Right cardiac atrium (tissue), 5 donors: ENCODE results near the gene MET. TPM values are rescaled to one million over a fixed set of nuclear protein-coding genes. Genes with fewer than 3 reads are reported as not detected.
"Not testable (repeated sequence)": the region's sequence is repeated elsewhere in the genome, so short reads cannot be mapped to it uniquely, and the experiment has no call there.

Experiments used
- ATAC-seq, 2 donors: fragments of 200-7000 bp; cut with Tn5 transposase; one replicate each; pipeline versions ENCODE4 v1.8.0 to v1.9.1; 2020; ENCODE audit warnings: moderate library complexity in 2 of 2, mild to moderate bottlenecking in 1 of 2
- DNase-seq, 3 donors: peaks; one replicate each; pipeline ENCODE4 v3.0.0-alpha.2; 2020
- H3K27ac ChIP-seq: one replicate; pipeline ENCODE4 v1.5.1; 2013; ENCODE audit warnings: mild to moderate bottlenecking, low read length, control low read depth, moderate library complexity
- H3K27me3 ChIP-seq: one replicate; pipeline ENCODE4 v1.6.1; 2013; ENCODE audit not compliant: control insufficient read depth, insufficient read depth
- H3K4me1 ChIP-seq: one replicate; pipeline ENCODE4 v1.6.1; 2013; ENCODE audit warnings: low read length; ENCODE audit not compliant: control insufficient read depth, insufficient read depth
- H3K4me3 ChIP-seq: one replicate; pipeline ENCODE4 v1.5.1; 2013; ENCODE audit warnings: low read length, control low read depth
- H3K9me3 ChIP-seq: one replicate; pipeline ENCODE4 v1.6.1; 2013; ENCODE audit warnings: low read length; ENCODE audit not compliant: control insufficient read depth
- WGBS: extraction: QIAGEN DNeasy Blood & Tissue Kit; methylation state at CpG from one replicate; pipeline ENCODE4 v1.1.7; 2013; 5-methylcytosine and 5-hydroxymethylcytosine counted together
- intact Hi-C, 4 donors: fragments of 100-400 bp; cut with DNase I; formaldehyde crosslinking; loops; one replicate each; pipeline versions ENCODE4 v1.11.0 to v1.14.0; 2022 to 2023
- polyA plus RNA-seq: library from polyadenylated mRNA; stranded (reverse); fragments of 200-250 nt; gene quantifications from one replicate; pipeline ENCODE4 v1.2.3, GENCODE V29; 2013
- total RNA-seq, 4 donors: library from RNA; stranded (reverse); fragmentation: NEBNext Ultra II Directional; extraction: Animal tissue kit (Norgen Biotek cat#: 25700); gene quantifications; one replicate each; pipeline ENCODE4 v1.2.1, GENCODE V29; 2021
- donor health status: healthy with polysubstance abuse.
- donor health status: DM: no; HTN: yes; CAD: no.
- donor health status: DM: no; HTN: no; CAD: no.
- donor health status: DM: no; HTN: yes; CAD: no; lungs with severe emphysema.
- donor health status: DM: yes; HTN: yes; CAD: no.

MET gene
- total and polyA plus RNA-seq, 5 donors = 4.1 to 20.0 (median 13.3) TPM

DNA sequence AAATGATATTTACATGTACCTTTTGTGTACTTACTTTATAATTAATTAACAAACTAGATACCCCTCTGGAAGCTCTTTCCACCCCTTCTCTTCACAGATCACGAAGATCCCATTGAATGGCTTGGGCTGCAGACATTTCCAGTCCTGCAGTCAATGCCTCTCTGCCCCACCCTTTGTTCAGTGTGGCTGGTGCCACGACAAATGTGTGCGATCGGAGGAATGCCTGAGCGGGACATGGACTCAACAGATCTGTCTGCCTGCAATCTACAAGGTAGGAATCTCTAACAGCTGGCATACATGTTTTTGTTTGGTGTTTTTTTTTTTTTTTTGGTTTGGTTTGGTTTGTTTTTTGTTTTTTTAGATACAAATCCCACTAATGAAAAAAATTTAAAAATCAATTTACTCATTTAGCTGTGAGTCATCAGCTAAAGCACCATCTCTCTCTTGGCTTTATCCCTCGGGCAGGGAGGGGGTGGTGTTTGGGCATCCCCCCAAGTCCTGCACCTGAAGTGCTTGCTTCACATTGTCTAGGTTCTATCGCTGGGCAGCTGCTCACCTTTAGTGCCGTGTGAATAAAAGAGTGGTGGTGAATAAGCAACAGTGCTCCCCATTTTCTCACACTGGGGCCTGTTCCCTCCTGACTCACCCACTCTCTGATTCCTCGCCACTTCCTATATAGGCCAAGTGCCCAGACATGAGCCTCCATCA, 68.9 kb downstream of the MET start:
- intact Hi-C loops = no loop called here
- 89% methylated on average over 9 of the region's 9 CpGs for whole genome bisulfite sequencing
- no peak overlapping the region for H3K4me3 ChIP-seq
- no peaks in the 10 kb centered on the region for H3K4me1 ChIP-seq
- H3K27ac ChIP-seq = no peak overlapping the region
- DNase-seq (no peak), ATAC-seq (no peak)
- no peaks in the 10 kb centered on the region for H3K9me3 ChIP-seq
- no peaks in the 10 kb centered on the region for H3K27me3 ChIP-seq

DNA sequence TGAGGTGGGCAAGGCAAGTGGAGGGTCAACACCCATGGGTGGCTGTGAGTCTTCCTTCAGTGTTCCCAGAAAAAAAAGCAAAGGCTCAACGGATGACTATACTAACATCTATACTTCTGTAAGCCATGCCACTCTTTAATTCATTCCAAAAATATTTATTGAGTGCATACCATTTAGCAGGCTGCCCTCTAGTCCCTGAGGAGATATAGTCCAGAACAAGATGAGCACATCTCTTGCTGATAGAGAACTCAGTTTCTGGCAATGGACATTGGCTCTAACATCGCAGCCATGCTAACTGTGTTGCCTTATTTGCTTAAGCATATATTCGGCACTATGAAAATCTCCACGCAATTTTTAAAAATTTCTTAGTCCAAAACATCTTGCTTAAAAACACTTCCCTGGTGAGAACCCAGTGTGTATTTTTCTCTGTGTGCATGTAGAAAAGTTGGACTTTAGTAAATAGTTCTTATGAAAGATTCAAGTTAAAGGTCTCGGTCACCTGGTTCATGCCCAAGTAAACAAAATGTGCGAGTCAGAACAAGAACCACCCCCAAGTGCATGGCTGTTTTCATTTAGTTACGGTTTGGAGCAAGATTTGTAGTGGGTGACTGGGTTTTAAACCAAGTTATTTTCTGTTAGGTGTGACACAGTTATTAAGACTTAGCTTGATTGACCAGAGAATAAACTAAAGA, 69.8 kb downstream of the MET start:
- no peaks in the 10 kb centered on the region for H3K27me3 ChIP-seq
- H3K9me3 ChIP-seq = no peaks in the 10 kb centered on the region
- no peaks in the 10 kb centered on the region for H3K4me1 ChIP-seq
- intact Hi-C loops = no loop called here
- DNase-seq (no peak), ATAC-seq (no peak)
- WGBS = 86% methylated on average over 7 of the region's 7 CpGs
- H3K4me3 ChIP-seq = no peak overlapping the region
- H3K27ac ChIP-seq = no peak overlapping the region

DNA sequence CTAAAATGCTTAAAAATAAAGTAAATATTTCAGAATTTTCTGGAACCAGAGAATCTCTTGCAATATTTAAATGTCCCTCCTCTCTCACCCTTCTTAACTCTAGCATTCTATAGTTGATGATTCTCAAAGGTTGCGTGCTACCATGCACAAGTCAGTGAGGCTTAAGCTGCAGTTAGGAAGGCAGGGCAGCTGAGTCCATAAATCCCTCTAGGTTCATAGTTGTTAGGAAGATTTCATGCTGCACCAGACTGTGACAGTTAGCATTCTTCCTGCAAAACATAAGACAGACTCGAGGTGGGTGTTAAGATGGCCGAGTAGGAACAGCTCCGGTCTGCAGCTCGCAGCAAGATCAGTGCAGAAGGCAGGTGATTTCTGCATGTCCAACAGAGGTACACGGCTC, 70.6 kb downstream of the MET start:
- intact Hi-C loops = no loop called here
- no peaks in the 10 kb centered on the region for H3K27me3 ChIP-seq
- H3K9me3 ChIP-seq = no peaks in the 10 kb centered on the region
- DNase-seq (no peak), ATAC-seq (no peak)
- WGBS = 89% methylated on average over 6 of the region's 6 CpGs
- no peak overlapping the region for H3K27ac ChIP-seq
- H3K4me1 ChIP-seq = no peaks in the 10 kb centered on the region
- no peak overlapping the region for H3K4me3 ChIP-seq

DNA sequence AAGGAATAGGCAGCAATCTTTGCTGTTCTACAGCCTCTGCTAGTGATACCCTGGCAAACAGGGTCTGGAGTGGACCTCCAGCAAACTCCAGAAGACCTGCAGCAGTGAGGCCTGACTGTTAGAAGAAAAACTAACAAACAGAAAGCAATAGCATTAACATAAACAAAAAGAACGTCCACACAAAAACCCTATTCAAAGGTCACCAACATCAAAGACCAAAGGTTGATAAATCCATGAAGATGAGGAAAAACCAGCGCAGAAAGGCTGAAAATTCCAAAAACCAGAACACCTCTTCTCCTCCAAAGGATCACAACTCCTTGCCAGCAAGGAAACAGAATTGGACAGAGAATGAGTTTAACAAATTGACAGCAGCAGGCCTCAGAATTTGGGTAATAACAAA, 71.8 kb downstream of the MET start:
- DNase-seq, H3K4me3 ChIP-seq, ATAC-seq, intact Hi-C loops, H3K9me3 ChIP-seq, H3K27me3 ChIP-seq, H3K4me1 ChIP-seq, H3K27ac ChIP-seq: not testable (repeated sequence)
- WGBS = 67% methylated on average over 2 of the region's 2 CpGs

DNA sequence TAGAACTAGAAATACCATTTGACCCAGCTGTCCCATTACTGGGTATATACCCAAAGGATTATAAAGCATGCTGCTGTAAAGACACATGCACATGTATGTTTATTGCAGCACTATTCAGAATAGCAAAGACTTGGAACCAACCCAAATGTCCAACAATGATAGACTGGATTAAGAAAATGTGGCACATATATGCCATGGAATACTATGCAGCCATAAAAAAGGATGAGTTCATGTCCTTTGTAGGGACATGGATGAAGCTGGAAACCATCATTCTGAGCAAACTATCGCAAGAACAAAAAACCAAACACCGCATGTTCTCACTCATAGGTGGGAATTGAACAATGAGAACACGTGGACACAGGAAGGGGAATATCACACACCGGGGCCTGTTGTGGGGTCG, 74.4 kb downstream of the MET start:
- ATAC-seq = not testable (repeated sequence)

DNA sequence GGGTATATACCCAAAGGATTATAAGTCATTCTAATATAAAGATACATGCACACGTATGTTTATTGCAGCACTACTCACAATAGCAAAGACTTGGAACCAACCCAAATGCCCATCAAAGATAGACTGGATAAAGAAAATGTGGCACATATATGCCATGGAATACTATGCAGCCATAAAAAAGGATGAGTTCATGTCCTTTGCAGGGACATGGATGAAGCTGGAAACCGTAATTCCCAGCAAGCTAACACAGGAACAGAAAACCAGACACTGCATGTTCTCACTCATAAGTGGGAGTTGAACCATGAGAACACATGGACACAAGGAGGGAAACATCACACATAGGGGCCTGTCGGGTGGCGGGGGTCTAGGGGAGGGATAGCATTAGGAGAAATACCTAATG, 79.1 kb downstream of the MET start:
- DNase-seq, ATAC-seq, intact Hi-C loops, H3K27me3 ChIP-seq, H3K9me3 ChIP-seq, H3K4me3 ChIP-seq, H3K27ac ChIP-seq, H3K4me1 ChIP-seq: not testable (repeated sequence)
- WGBS = 92% methylated on average over 4 of the region's 4 CpGs

More for the DNA sequence above, 74.4 kb downstream of the MET start:
- H3K9me3 ChIP-seq, DNase-seq, H3K4me3 ChIP-seq, H3K27ac ChIP-seq, H3K4me1 ChIP-seq, intact Hi-C loops, H3K27me3 ChIP-seq: not testable (repeated sequence)
- WGBS = 96% methylated on average over 5 of the region's 5 CpGs

DNA sequence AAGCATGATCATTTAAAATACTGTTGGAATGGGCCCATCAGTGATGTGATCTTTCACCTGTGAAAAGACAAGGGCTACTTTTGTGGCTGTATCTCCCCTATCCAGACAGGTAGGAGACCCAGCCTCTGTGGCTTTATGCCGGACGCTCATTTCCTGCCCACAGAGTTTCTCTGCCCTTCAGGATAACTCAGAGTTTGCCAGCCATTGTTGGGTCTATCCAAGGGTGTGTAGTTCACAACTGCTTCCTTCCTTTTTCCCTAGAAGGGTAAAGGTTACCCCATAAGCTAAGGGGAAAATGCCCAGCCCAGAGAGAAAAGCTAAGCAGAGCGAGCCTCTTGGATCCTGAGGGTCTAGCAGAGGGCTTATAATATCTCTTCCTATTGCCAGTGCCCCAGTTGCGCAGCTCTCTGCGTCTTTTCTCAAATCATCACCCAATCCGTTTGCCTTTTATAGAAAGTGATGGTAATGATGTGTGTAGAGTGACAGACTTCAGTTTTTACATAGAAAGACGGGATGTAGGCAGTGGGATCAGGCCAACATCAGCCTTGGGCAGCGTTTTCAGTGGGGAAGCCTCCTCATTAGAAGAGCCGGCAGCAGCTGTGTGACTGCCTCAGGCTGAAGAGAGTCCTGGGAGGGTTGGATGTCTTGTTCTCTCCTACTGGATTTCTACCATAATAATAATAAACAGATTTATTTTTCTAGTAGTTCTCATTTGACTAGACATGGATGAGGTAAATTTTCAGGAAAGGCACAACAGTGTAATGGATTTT, 80.5 kb downstream of the MET start:
- ATAC-seq (peak; percentile 22 to 73), DNase-seq (no peak)
- Histone ChIP-seq H3K27me3 (no peaks in the 10 kb centered on the region), H3K4me3 (no peak overlapping the region), H3K4me1 (no peaks in the 10 kb centered on the region), H3K9me3 (no peaks in the 10 kb centered on the region), H3K27ac (no peak overlapping the region)
- intact Hi-C loops = no loop called here
- WGBS = 80% methylated on average over 9 of the region's 9 CpGs

DNA sequence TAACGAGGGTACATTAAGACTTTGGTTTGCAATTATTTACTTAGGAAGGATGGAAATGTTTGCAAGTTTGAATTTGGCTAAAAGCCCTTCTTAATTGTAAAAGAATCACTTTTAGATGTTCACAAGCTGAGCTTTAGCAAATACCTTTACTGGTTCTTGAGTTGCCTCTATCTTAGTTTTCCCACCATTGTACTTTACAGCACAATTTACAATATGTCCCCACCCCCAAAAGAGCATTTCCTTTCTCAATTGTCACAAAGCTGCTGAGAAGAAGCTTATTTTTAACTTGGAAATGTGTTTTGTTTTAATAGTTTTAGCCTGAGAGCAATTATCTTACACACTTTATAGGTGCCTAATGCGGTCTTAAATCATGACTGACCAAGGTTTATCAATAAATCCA, 81.1 kb downstream of the MET start:
- DNase-seq (no peak), ATAC-seq (no peak)
- WGBS = 71% methylated on average over 2 of the region's 2 CpGs
- H3K4me1 ChIP-seq = no peaks in the 10 kb centered on the region
- no peak overlapping the region for H3K4me3 ChIP-seq
- no peaks in the 10 kb centered on the region for H3K9me3 ChIP-seq
- no peaks in the 10 kb centered on the region for H3K27me3 ChIP-seq
- intact Hi-C loops = no loop called here
- no peak overlapping the region for H3K27ac ChIP-seq

DNA sequence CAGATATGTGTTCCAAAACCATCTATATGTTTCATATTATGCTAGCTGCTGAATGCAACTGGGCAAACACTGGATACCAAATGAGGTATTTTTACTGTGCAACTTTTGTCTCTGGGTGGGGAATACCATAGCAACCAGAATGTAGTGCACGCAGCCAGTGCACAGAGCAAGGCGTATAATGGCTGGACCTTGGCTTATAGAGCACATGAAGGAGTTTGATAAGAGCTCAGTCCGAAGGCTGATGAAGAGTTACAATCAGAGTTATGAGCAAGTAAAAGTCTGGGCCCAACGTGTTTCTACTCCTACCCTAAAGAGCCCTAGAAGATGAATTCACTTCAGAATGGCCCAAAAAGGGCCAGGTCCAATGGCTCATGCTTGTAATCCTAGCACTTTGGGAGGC, 82.2 kb downstream of the MET start:
- ATAC-seq (no peak), DNase-seq (no peak)
- 90% methylated on average over 4 of the region's 4 CpGs for WGBS
- intact Hi-C loops = no loop called here
- Histone ChIP-seq H3K27ac (no peak overlapping the region), H3K4me1 (no peaks in the 10 kb centered on the region), H3K4me3 (no peak overlapping the region), H3K9me3 (no peaks in the 10 kb centered on the region), H3K27me3 (no peaks in the 10 kb centered on the region)

DNA sequence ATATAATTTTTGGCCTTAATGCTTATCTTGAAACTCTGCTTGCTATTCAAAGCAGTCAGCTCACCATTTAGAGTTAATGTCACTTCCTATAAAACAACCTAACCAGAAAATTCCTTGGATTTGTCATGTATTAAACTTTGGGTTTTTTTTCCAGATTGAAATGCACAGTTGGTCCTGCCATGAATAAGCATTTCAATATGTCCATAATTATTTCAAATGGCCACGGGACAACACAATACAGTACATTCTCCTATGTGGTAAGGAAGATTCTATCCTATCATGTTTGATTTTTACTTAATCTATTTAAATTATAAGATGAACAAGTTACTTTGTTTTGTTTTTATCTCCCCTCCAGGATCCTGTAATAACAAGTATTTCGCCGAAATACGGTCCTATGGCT, 85.3 kb downstream of the MET start:
- intact Hi-C loops = no loop called here
- Histone ChIP-seq H3K27me3 (no peaks in the 10 kb centered on the region), H3K4me1 (no peaks in the 10 kb centered on the region), H3K9me3 (no peaks in the 10 kb centered on the region), H3K27ac (no peak overlapping the region), H3K4me3 (no peak overlapping the region)
- no peak for ATAC-seq
- 95% methylated on average over 4 of the region's 4 CpGs for WGBS
- DNase-seq = no peak

DNA sequence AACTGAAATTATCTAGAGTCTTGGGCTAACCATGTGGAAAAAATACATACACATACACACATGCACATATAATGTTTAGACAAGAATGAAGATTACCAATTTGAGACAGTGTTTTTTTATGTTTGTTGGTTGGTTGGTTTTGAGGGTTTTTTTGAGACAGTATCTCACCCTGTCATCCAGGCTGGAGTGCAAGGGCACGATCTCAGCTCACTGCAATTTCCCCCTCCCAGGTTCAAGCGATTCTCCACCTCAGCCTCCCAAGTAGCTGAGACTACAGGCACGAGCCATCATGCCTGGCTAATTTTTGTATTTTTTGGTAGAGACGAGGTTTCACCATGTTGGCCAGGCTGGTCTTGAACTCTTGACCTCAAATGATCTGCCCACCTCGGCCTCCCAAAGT, 87.6 kb downstream of the MET start:
- 87% methylated on average over 5 of the region's 5 CpGs for WGBS
- H3K4me1 ChIP-seq, DNase-seq, H3K9me3 ChIP-seq, H3K27me3 ChIP-seq, ATAC-seq, H3K27ac ChIP-seq, H3K4me3 ChIP-seq, intact Hi-C loops: not testable (repeated sequence)
